ENCODE results near the gene ABLIM2. TPM values are rescaled to one million over a fixed set of nuclear protein-coding genes. Genes with fewer than 3 reads are reported as not detected.

Gene ABLIM2
- polyA plus RNA-seq, 1 donor from 2014 or later: 14.9 TPM

- no peak overlapping the region for H3K9ac ChIP-seq (ENCODE audit: low read length)
- TF ChIP-seq RAD21 (conservative IDR thresholded peaks at IDR 0.05) (no peak), EZH2 (IDR thresholded peaks at IDR 0.05; ENCODE audit: borderline replicate concordance, insufficient read depth, low read length, poor library complexity, severe bottlenecking) (no peak), REST (IDR thresholded peaks at IDR 0.05; ENCODE audit: borderline replicate concordance) (no peak)
- H3K9me2 ChIP-seq (ENCODE audit: insufficient read depth, low read length): no peaks in the 10 kb centered on the region
- H2AFZ ChIP-seq (ENCODE audit: low read depth, low read length): no peak overlapping the region
- H3K27me3 ChIP-seq (ENCODE audit: insufficient read depth, low read depth, low read length): no peaks in the 10 kb centered on the region
- no peaks in the 10 kb centered on the region for H4K20me1 ChIP-seq (ENCODE audit: insufficient read depth)
- no peak overlapping the region for H3K27ac ChIP-seq (ENCODE audit: low read length)
- H3K4me3 ChIP-seq (ENCODE audit: low read length): no peak overlapping the region
- no peaks in the 10 kb centered on the region for H3F3A ChIP-seq (ENCODE audit: insufficient read depth, low read length, poor library complexity, severe bottlenecking)
- no peaks in the 10 kb centered on the region for H3K9me3 ChIP-seq (ENCODE audit: low read length)
- no peaks in the 10 kb centered on the region for H3K79me2 ChIP-seq (replicated peaks; ENCODE audit: insufficient read depth, low read length)
- no peaks in the 10 kb centered on the region for H3K36me3 ChIP-seq (ENCODE audit: insufficient read depth, low read length)
- no peak overlapping the region for H3K4me2 ChIP-seq (ENCODE audit: low read length)
Measured at GRCh38 chr4:7971159-7971631, 187.4 kb downstream of the ABLIM2 start.

GRCh38 chr4:7970361-7970946 is 188.2 kb downstream of the ABLIM2 start:
- Histone ChIP-seq H3K4me2 (ENCODE audit: low read length) (no peak overlapping the region), H3K79me2 (replicated peaks; ENCODE audit: insufficient read depth, low read length) (no peaks in the 10 kb centered on the region), H2AFZ (ENCODE audit: low read depth, low read length) (no peak overlapping the region), H3K9ac (ENCODE audit: low read length) (peak overlapping the region; percentile 34), H3K36me3 (ENCODE audit: insufficient read depth, low read length) (no peaks in the 10 kb centered on the region), H3K9me3 (ENCODE audit: low read length) (no peaks in the 10 kb centered on the region), H3K9me2 (ENCODE audit: insufficient read depth, low read length) (no peaks in the 10 kb centered on the region), H3K27ac (ENCODE audit: low read length) (peak overlapping the region; percentile 59), H3K4me3 (ENCODE audit: low read length) (peak overlapping the region; percentile 13), H3K27me3 (ENCODE audit: insufficient read depth, low read depth, low read length) (no peaks in the 10 kb centered on the region), H4K20me1 (ENCODE audit: insufficient read depth) (no peaks in the 10 kb centered on the region), H3F3A (ENCODE audit: insufficient read depth, low read length, poor library complexity, severe bottlenecking) (no peaks in the 10 kb centered on the region)
- TF ChIP-seq RAD21 (conservative IDR thresholded peaks at IDR 0.05) (no peak), TAF1 (IDR thresholded peaks at IDR 0.05; ENCODE audit: low read depth) (no peak), SMC3 (conservative IDR thresholded peaks at IDR 0.05; ENCODE audit: poor library complexity) (no peak), EZH2 (IDR thresholded peaks at IDR 0.05; ENCODE audit: borderline replicate concordance, insufficient read depth, low read length, poor library complexity, severe bottlenecking) (no peak), CTCF (IDR thresholded peaks at IDR 0.05; ENCODE audit: poor library complexity, severe bottlenecking) (no peak), MXI1 (conservative IDR thresholded peaks at IDR 0.05; ENCODE audit: poor library complexity, severe bottlenecking) (no peak)

Measured in neural cell (in vitro differentiated cells).